22Rv1 (cell line): ENCODE results near the gene RASSF7.

ENCODE experiments used
- H3K27ac ChIP-seq: fragments of 450-650 bp; 2 replicates; pipeline ENCODE4 v1.5.1; 2017
- CTCF ChIP-seq: fragments of 450-650 bp; IDR thresholded peaks from 2 replicates; pipeline ENCODE4 v1.5.1; 2017; ENCODE audit warnings: mild to moderate bottlenecking
- ZFX ChIP-seq: fragments of 450-650 bp; IDR thresholded peaks from 2 replicates; pipeline ENCODE4 v1.6.1; 2017; ENCODE audit warnings: antibody characterized with exemption, borderline replicate concordance

The RASSF7 gene, protein sequence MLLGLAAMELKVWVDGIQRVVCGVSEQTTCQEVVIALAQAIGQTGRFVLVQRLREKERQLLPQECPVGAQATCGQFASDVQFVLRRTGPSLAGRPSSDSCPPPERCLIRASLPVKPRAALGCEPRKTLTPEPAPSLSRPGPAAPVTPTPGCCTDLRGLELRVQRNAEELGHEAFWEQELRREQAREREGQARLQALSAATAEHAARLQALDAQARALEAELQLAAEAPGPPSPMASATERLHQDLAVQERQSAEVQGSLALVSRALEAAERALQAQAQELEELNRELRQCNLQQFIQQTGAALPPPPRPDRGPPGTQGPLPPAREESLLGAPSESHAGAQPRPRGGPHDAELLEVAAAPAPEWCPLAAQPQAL

GRCh38 chr11:560305-561147 lies at the start of gene RASSF7, which contains the start of gene LMNTD2:
TSS of gene RASSF7 (plus strand) at chr11:560970. CDS start at chr11:561769, 799 bp downstream.
TSS of gene LMNTD2 (minus strand) at chr11:560738. CDS start at chr11:560716, 22 bp downstream.
- TF ChIP-seq ZFX (no peak), CTCF (no peak)
- peak within 1 kb of the TSS; percentile 98 for H3K27ac ChIP-seq

- TF ChIP-seq ZFX (no peak), CTCF (no peak)
- H3K27ac ChIP-seq, result no peak overlapping the region
These were observed 47.8 kb upstream of the RASSF7 start for GRCh38 chr11:512761-513595.

- TF ChIP-seq ZFX (no peak), CTCF (no peak)
- H3K27ac ChIP-seq, result no peak overlapping the region
These were observed 46.2 kb upstream of the RASSF7 start for GRCh38 chr11:514606-515005.

- no peak overlapping the region for H3K27ac ChIP-seq
- no peak for TF ChIP-seq ZFX
- TF ChIP-seq CTCF, result no peak
These were observed 45.6 kb upstream of the RASSF7 start for GRCh38 chr11:515131-515530.

DNA sequence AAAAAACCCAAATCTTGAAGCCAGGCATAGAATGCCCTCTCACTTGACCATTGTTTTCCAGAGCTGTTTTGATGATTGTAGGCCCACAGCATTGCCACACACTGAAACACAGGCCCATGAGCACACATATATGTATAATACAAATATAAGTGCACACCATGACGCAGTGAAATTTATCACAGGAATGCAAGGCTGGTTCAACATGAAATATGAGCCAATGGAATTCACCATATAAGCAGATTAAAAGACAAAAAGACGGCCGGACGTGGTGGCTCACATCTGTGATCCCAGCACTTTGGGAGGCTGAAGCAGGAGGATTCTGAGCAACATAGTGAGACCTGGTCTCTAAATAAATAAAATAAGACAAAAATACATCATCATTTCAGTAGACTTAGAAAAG lies 44.4 kb upstream of the RASSF7 start:
- no peak overlapping the region for H3K27ac ChIP-seq
- no peak for TF ChIP-seq CTCF
- TF ChIP-seq ZFX, result no peak

DNA sequence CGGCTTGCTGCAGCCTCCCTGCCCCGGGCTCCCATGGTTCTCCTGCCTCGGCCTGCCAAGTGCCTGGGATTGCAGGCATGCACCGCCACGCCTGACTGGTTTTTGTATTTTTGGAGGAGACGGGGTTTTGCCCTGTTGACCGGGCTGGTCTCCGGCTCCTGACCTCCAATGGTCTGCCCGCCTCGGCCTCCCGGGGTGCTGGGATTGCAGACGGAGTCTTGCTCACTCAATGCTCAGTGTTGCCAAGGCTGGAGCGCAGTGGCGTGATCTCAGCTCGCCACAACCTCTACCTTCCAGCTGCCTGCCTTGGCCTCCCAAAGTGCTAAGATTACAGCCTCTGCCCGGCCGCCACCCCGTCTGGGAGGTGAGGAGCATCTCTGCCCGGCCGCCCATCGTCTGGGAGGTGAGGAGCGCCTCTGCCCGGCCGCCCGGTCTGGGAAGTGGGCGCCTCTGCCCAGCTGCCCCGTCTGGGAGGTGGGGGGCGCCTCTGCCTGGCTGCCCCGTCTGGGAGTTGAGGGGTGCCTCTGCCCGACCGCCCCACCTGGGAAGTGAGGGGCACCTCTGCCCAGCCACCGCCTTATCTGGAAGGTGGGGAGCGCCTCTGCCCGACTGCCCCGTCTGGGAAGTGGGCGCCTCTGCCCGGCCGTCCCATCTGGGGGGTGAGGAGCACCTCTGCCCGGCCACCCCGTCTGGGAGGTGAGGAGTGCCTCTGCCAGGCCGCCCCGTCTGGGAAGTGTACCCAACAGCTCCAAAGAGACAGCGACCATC lies 43.7 kb upstream of the RASSF7 start:
- peak overlapping the region; percentile 89; the same call in 1 of the 2 replicates for H3K27ac ChIP-seq
